GM12801 (cell line): ENCODE measurements around the gene FOXR1.

Experiments used
- TF ChIP-seq, protein P1 (sequence below): IDR thresholded peaks from one replicate; pipeline ENCODE4 v1.5.1; 2011; ENCODE audit warnings: control low read depth; ENCODE audit not compliant: insufficient read length; ENCODE audit errors: extremely low read depth

Gene FOXR1

DNA sequence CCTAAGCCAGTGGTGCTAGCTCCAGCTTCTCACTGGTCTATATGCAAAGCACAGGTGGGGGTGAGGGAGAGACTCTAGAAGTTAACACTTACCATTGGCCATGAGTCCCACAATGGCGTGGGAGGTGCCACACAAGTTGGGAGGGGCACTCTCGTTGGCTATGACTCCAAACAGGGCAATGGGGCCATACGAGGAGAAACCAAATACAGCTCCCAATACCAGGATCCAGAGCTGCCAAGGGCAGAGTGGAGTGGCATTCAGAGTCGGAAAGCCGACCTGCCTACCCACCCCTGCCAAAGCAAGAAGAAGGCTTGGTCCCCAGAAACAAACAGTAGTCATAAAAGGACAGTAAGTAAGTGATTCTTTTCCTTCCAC is 53.5 kb downstream of the FOXR1 start:
- TF ChIP-seq, protein P1, sequence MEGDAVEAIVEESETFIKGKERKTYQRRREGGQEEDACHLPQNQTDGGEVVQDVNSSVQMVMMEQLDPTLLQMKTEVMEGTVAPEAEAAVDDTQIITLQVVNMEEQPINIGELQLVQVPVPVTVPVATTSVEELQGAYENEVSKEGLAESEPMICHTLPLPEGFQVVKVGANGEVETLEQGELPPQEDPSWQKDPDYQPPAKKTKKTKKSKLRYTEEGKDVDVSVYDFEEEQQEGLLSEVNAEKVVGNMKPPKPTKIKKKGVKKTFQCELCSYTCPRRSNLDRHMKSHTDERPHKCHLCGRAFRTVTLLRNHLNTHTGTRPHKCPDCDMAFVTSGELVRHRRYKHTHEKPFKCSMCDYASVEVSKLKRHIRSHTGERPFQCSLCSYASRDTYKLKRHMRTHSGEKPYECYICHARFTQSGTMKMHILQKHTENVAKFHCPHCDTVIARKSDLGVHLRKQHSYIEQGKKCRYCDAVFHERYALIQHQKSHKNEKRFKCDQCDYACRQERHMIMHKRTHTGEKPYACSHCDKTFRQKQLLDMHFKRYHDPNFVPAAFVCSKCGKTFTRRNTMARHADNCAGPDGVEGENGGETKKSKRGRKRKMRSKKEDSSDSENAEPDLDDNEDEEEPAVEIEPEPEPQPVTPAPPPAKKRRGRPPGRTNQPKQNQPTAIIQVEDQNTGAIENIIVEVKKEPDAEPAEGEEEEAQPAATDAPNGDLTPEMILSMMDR: no peak

DNA sequence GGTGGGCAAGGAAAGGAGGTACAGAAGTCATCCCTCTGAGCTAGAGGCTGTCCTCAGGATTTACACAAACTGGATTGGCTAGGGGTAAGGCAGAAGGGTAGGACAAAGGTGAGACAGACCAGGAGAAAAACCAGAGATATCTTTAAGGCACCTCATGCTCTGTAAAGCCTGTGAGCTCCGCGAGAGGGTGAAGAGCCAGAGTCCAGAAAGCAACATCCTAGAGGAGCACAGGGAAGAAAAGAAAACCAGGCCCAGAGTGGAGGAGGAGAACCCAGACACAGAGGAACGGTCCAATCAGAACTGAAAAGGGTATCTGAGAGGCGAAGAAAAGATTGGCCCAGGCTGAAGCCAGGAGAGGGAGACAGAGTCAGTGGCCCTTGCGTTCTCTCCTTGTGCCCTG is 54.0 kb downstream of the FOXR1 start:
- TF ChIP-seq, protein P1: no peak

DNA sequence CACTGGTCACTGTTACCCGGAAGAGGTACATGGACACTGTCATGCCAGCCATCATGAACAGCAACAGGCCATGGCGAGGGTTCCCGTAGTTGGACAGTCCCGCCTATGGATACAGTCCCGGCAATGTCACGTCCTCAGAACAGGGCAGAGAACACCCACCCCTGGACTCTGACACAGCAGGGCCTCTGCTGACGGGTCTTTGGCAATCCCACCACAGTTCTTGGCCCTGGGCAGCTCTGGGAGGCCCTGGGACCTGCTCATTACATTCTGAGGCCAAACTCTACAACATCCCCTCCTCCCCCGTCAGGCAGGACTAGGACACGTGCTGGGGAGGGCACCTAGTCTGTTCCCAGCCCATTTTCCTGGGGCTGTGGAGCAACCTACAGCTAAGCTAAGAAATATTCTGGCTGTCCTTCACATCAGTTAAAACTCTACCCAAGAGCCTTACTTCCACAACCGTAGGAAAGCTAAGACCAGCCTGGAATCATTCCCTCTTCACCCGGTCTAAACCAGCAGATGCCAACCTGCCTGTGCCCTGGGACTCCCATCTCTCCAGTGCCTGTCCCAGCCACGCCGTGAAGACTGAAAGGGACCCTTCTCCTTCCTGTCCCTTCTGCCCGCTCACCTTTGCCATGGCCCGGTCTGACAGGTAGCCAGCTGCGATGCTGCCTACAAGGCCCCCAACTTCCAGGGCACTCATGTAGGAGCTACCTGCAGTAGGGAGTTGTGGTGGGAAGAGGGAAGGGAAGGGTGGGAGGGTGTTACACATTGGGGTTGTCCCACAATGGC is 54.6 kb downstream of the FOXR1 start:
- TF ChIP-seq, protein P1: no peak

- TF ChIP-seq, protein P1: no peak
These were observed 55.4 kb downstream of the FOXR1 start for GRCh38 chr11:119026970-119027369.

- TF ChIP-seq, protein P1: no peak
These were observed 56.2 kb downstream of the FOXR1 start for GRCh38 chr11:119027561-119028345.

GRCh38 chr11:119028346-119029068 is 56.9 kb downstream of the FOXR1 start:
- TF ChIP-seq, protein P1: no peak

DNA sequence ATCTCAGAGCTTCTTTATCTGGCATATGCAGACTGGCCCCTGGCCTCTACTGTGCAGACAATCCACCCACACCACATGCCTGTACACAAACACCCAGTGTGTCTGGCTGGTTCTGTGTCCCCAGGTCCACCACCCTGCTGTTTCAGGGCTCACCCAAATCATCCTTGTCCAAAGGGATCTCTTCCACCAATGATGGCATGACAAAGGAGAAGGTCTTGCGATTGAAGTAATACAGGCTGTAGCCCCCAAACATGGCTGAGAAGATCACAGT is 57.4 kb downstream of the FOXR1 start:
- TF ChIP-seq, protein P1: no peak
